ENCODE results near the gene DPP6.
"Not testable (repeated sequence)": the region's sequence is repeated elsewhere in the genome, so short reads cannot be mapped to it uniquely, and the experiment has no call there.

The DPP6 gene

DNA sequence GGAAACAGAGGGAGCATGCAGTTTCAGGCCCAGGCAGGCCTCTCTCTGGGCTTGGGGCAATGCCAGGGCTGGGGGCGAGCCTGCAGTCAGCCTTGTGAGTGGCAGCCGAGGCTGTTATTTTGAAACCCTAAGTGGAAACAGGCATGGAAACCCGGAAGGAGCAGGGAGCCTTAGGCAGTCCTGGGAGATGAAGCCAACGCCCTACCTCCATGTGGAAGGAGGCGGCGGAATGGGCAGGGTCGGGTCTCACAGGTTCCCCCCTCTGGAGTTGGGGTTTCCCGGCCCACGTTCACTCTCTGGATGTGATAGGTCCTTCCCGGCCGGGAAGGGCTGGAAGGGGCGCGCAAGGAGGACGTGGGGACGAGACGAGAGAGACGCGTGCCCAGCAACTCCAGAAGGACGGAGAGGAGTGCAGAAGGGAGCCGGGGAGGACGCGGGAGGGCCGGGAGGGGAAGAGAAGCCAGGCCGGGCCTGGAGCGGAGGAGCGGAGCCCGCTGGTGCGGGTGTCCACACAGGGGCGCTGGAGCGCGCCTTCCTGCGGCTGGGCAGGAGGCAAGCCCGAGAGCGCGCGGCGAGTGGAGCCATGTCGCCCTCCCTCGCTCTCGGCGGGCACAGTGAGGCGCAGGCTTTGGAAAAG lies 1.1 kb upstream of the DPP6 start:
- H3K27me3 ChIP-seq (ENCODE audit: insufficient read depth, poor library complexity, severe bottlenecking); H3K4me3 ChIP-seq (ENCODE audit: severe bottlenecking); H3K27ac ChIP-seq (ENCODE audit: poor library complexity, severe bottlenecking); H3K36me3 ChIP-seq (ENCODE audit: low read depth); DNase-seq (ENCODE audit: low spot score); H3K9me3 ChIP-seq (ENCODE audit: severe bottlenecking); H3K4me1 ChIP-seq (ENCODE audit: insufficient read depth, poor library complexity, severe bottlenecking): not testable (repeated sequence)
- peak; percentile 68 for ATAC-seq (ENCODE audit: low read depth)

DNA sequence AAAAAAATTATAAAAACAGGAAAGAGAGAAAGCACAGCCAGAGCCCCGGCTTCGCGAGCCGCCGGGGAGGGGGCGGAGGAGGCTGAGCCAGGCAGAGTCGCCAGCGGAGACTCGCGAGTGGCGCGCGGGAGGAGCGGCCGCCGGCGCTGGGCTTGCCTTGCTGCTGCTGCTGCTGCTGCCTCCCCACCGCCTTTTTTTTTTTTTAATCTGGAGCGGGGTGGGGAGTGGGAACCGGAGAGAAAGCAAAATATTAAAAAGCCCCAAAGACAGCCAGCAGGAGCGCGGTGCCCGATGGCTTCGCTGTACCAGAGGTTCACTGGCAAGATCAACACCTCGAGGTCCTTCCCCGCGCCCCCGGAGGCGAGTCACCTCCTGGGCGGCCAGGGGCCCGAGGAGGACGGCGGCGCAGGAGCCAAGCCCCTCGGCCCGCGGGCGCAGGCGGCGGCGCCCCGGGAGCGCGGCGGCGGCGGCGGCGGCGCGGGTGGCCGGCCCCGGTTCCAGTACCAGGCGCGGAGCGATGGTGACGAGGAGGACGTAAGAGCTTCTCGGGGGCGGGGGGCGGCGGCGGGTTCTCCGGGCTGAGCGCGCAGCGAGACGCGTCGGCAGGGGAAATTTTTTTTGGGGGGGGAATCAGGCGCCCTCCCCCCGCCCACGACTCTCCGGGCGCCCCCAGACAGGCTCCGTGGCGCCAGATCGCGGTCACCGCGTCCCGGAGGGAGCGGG lies 493 bp downstream of the DPP6 start:
- not testable (repeated sequence) for ATAC-seq (ENCODE audit: low read depth)

DNA sequence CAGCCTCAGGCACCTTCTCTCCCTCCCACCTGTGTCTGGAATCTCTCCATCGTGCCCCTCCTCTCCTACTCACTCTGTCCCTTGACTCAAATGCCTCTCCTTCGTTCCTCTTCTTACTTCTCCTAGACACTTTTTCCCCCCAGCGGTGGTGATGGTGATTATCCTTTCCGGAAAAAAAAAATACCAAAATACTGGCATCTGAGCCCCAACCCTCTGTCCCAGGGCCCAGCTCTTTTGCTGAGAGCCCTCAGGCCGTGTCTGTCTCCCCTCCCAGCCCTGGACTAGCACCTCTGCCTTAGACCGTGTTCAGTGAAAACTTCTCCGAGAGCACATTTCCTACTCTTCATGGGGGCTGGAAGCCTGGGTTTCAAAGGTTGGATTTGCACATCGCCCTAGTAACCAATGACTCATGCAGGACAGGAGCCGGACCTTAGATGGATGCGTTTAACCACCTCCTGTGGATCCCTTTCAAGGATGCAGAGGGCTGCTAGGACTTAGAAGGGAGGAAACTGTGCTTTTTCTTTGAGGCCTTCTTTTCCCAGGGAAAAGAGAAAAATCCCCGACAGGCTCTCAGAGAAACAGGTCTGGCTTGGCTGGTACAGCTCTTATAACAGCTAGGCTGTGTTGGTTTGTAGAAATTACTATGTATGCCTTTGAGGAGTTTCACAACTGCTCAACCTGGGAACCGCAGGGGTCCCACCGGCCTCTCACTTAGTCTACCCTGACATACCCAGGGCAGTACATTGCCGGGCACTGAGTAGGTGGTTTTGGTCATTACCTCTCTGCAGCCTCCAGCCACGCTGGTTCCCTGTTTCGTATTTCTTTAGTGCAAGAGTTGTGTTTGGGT lies 1.5 kb downstream of the DPP6 start:
- H3K27ac ChIP-seq (ENCODE audit: poor library complexity, severe bottlenecking); H3K9me3 ChIP-seq (ENCODE audit: severe bottlenecking); H3K27me3 ChIP-seq (ENCODE audit: insufficient read depth, poor library complexity, severe bottlenecking); DNase-seq (ENCODE audit: low spot score); H3K36me3 ChIP-seq (ENCODE audit: low read depth); H3K4me1 ChIP-seq (ENCODE audit: insufficient read depth, poor library complexity, severe bottlenecking); H3K4me3 ChIP-seq (ENCODE audit: severe bottlenecking): not testable (repeated sequence)
- peak; percentile 31; the same call in 1 of the 3 replicates for ATAC-seq (ENCODE audit: low read depth)

More for the DNA sequence above, 493 bp downstream of the DPP6 start:
- H3K4me3 ChIP-seq (ENCODE audit: severe bottlenecking); H3K36me3 ChIP-seq (ENCODE audit: low read depth); H3K4me1 ChIP-seq (ENCODE audit: insufficient read depth, poor library complexity, severe bottlenecking); H3K9me3 ChIP-seq (ENCODE audit: severe bottlenecking); DNase-seq (ENCODE audit: low spot score); H3K27me3 ChIP-seq (ENCODE audit: insufficient read depth, poor library complexity, severe bottlenecking); H3K27ac ChIP-seq (ENCODE audit: poor library complexity, severe bottlenecking): not testable (repeated sequence)

DNA sequence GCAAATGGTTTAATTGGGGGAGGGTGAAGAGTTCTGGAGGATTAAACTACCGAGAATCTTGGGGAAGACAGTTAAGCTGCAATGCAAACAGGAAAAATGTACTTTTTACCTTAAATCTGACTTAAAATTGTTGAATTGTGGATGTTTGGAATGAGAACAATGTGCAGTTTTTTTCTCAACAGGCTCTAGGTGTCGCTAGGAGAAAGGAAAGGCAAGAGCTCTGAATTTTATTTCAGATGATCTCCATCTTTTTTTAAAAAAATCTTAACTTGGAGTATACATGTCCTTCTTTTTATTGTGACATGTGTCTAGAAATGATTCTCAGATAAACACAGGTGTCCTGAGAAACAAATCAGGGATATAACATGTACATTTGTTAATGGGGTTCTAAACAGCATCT lies 2.5 kb downstream of the DPP6 start:
- H3K4me1 ChIP-seq (ENCODE audit: insufficient read depth, poor library complexity, severe bottlenecking); ATAC-seq (ENCODE audit: low read depth); H3K27me3 ChIP-seq (ENCODE audit: insufficient read depth, poor library complexity, severe bottlenecking); DNase-seq (ENCODE audit: low spot score); H3K36me3 ChIP-seq (ENCODE audit: low read depth); H3K27ac ChIP-seq (ENCODE audit: poor library complexity, severe bottlenecking); H3K9me3 ChIP-seq (ENCODE audit: severe bottlenecking); H3K4me3 ChIP-seq (ENCODE audit: severe bottlenecking): not testable (repeated sequence)

DNA sequence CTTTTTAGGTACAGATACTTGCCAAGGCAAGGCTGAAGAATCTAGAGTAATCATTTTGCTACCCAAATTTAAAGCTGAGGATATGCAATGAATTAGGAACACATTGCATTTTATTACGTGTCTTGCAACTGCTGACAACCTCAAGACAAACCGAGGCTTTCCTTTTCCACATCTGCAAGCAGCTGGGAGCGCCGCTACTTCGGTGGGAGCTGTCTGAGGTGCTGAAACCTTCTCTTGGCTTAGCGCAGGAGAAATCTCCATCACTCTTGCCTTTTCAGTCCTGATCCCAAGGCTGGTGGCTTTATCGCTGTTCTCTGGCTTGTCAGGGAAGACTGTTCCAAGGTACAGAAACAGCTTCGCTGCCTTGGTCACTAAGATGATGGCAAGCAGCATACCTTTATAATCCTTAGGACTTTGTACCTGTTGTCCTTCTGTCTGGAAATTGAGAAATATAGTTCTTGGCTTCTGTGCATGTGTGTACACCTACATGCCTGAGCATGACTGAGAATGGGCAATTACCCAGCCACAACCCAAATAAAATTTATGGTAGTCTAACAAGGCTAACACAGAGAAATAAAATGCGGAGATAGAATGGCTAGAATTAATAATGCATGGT lies 3.4 kb downstream of the DPP6 start:
- not testable (repeated sequence) for ATAC-seq (ENCODE audit: low read depth); H3K36me3 ChIP-seq (ENCODE audit: low read depth); DNase-seq (ENCODE audit: low spot score); H3K9me3 ChIP-seq (ENCODE audit: severe bottlenecking); H3K4me1 ChIP-seq (ENCODE audit: insufficient read depth, poor library complexity, severe bottlenecking); H3K27me3 ChIP-seq (ENCODE audit: insufficient read depth, poor library complexity, severe bottlenecking); H3K4me3 ChIP-seq (ENCODE audit: severe bottlenecking); H3K27ac ChIP-seq (ENCODE audit: poor library complexity, severe bottlenecking)

DNA sequence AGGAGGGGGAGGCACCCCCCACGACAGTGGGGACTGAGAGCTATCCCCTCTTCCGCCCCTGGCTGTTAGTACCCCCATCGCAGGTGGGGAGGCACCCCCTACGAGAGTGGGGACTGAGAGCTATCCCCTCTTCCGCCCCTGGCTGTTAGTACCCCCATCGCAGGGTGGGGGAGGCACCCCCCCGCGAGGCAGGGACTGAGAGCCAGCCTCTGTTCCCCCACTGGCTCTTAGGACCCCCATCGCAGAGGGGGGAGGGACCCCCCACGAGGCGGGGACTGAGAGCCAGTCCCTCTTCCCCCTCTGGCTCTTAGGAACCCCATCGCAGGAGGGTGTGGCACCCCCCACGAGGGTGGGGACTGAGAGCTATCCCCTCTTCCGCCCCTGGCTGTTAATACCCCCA lies 6.6 kb downstream of the DPP6 start:
- H3K36me3 ChIP-seq (ENCODE audit: low read depth); H3K4me3 ChIP-seq (ENCODE audit: severe bottlenecking); H3K27me3 ChIP-seq (ENCODE audit: insufficient read depth, poor library complexity, severe bottlenecking); H3K9me3 ChIP-seq (ENCODE audit: severe bottlenecking); DNase-seq (ENCODE audit: low spot score); H3K4me1 ChIP-seq (ENCODE audit: insufficient read depth, poor library complexity, severe bottlenecking); H3K27ac ChIP-seq (ENCODE audit: poor library complexity, severe bottlenecking); ATAC-seq (ENCODE audit: low read depth): not testable (repeated sequence)

DNA sequence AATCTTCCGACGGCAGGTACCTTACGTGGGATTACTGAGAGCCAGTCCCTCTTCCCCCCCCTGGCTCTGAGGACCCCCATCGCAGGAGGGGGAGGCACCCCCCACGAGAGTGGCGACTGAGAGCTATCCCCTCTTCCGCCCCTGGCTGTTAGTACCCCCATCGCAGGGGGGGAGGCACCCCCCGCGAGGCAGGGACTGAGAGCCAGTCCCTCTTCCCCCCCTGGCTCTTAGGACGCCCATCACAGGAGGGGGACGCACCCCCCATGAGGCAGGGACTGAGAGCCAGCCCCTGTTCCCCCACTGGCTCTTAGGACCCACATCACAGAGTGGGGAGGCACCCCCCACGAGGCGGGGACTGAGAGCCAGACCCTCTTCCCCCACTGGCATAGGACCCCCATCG lies 8.4 kb downstream of the DPP6 start:
- H3K27me3 ChIP-seq (ENCODE audit: insufficient read depth, poor library complexity, severe bottlenecking); H3K4me1 ChIP-seq (ENCODE audit: insufficient read depth, poor library complexity, severe bottlenecking); H3K9me3 ChIP-seq (ENCODE audit: severe bottlenecking); H3K27ac ChIP-seq (ENCODE audit: poor library complexity, severe bottlenecking); ATAC-seq (ENCODE audit: low read depth); H3K36me3 ChIP-seq (ENCODE audit: low read depth); H3K4me3 ChIP-seq (ENCODE audit: severe bottlenecking); DNase-seq (ENCODE audit: low spot score): not testable (repeated sequence)

DNA sequence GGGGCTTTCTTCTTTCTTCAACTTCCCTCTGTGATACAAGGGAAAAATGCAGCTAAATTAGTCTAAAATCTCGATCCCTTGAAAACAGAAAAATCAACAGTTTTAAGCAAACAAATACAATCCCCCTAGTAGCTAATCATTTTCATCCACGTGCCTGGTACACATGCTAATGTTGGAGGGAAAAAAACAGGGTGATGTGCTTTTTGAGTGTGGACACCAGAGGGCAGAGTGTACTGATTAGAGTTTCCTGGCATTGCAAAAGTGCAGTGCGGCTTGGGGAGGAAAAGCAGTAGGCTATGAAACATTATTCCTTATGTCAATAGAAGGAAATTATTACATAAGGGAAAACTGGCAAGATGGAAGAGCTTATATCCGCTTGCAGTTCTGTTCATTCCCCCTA lies 19.6 kb downstream of the DPP6 start:
- DNase-seq (ENCODE audit: low spot score); H3K4me1 ChIP-seq (ENCODE audit: insufficient read depth, poor library complexity, severe bottlenecking); H3K36me3 ChIP-seq (ENCODE audit: low read depth); H3K4me3 ChIP-seq (ENCODE audit: severe bottlenecking); H3K27me3 ChIP-seq (ENCODE audit: insufficient read depth, poor library complexity, severe bottlenecking); H3K9me3 ChIP-seq (ENCODE audit: severe bottlenecking); ATAC-seq (ENCODE audit: low read depth); H3K27ac ChIP-seq (ENCODE audit: poor library complexity, severe bottlenecking): not testable (repeated sequence)
- TF ChIP-seq, protein P1, sequence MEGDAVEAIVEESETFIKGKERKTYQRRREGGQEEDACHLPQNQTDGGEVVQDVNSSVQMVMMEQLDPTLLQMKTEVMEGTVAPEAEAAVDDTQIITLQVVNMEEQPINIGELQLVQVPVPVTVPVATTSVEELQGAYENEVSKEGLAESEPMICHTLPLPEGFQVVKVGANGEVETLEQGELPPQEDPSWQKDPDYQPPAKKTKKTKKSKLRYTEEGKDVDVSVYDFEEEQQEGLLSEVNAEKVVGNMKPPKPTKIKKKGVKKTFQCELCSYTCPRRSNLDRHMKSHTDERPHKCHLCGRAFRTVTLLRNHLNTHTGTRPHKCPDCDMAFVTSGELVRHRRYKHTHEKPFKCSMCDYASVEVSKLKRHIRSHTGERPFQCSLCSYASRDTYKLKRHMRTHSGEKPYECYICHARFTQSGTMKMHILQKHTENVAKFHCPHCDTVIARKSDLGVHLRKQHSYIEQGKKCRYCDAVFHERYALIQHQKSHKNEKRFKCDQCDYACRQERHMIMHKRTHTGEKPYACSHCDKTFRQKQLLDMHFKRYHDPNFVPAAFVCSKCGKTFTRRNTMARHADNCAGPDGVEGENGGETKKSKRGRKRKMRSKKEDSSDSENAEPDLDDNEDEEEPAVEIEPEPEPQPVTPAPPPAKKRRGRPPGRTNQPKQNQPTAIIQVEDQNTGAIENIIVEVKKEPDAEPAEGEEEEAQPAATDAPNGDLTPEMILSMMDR (IDR thresholded peaks at IDR 0.05; ENCODE audit: poor library complexity, severe bottlenecking) = peak; percentile 29

DNA sequence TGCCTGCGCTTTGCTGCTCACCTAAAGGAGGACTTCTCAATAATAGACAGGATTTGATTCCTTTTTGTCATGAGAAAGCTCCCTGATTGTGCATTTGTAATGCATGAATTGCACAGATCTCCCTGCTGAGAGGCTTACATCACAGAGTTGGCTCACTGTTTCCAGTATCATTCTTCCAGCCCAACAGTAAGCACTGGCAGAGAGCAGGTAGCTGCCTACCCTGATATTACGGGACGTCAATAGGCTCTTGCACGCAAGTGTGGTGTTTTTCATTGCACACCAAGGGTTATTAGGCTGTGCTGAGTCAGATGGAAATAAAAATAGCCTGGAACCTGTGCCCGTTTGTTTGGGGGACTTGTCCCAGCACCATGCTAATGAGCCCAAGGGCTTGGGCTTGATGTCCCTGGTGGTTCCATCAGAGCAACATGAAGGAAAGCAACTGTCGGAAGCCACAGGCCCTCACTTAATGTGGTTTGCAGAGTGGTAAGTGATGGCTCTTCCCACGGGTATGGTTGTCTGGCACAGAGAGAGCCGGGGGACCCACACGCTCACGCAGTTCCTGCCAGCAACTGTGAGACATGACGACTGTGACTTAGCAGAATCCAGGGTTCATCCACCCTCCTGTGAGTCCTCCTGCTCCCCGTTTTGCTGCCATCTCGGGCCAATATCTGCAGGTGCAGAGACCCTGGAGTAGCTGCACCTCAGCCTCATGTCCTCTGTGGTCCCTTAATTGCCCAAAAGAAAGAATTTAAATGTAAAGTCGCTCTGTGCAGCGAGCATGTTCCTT lies 20.4 kb downstream of the DPP6 start:
- not testable (repeated sequence) for H3K27me3 ChIP-seq (ENCODE audit: insufficient read depth, poor library complexity, severe bottlenecking)

More for the DNA sequence above, 20.4 kb downstream of the DPP6 start:
- not testable (repeated sequence) for H3K27ac ChIP-seq (ENCODE audit: poor library complexity, severe bottlenecking); H3K36me3 ChIP-seq (ENCODE audit: low read depth); ATAC-seq (ENCODE audit: low read depth); H3K4me3 ChIP-seq (ENCODE audit: severe bottlenecking); H3K9me3 ChIP-seq (ENCODE audit: severe bottlenecking); DNase-seq (ENCODE audit: low spot score); H3K4me1 ChIP-seq (ENCODE audit: insufficient read depth, poor library complexity, severe bottlenecking)

All from RWPE2 (cell line).